A549 (cell line): ENCODE measurements around the gene XG. TPM values are rescaled to one million over a fixed set of nuclear protein-coding genes. Genes with fewer than 3 reads are reported as not detected.

Source experiments
- ATAC-seq, 2 experiments: fragments of 200-7000 bp in 1 of 2; fragments of >200 bp in 1 of 2; cut with Nextera tagmentation in 1 of 2; cut with Tn5 transposase in 1 of 2; 3 replicates each; pipeline versions ENCODE4 v1.8.0 to v1.9.1; 2018 to 2020; ENCODE audit warnings: mild to moderate bottlenecking in 1 of 2, moderate library complexity in 1 of 2
- CTCF ChIA-PET: fragments of 300-600 bp; sonication (Branson Sonifier 250); formaldehyde crosslinking; extraction: SDS; loops from one replicate; lab custom pipeline; 2021; ENCODE audit warnings: antibody characterized with exemption, inconsistent platforms; lab: Yijun Ruan, JAX
- POLR2A ChIA-PET: fragments of 350-600 bp; formaldehyde crosslinking; extraction: SDS; loops from one replicate; lab custom pipeline; 2021; ENCODE audit warnings: antibody characterized with exemption, inconsistent platforms; lab: Yijun Ruan, JAX
- DNase-seq, 2 experiments: peaks; one replicate each; pipeline versions ENCODE4 v3.0.0 to v3.0.0-alpha.2; 2011 to 2016; ENCODE audit warnings: low read depth in 1 of 2, low spot score in 1 of 2
- FAIRE-seq: peaks from 2 replicates; lab custom pipeline; 2011; peaks lifted over from hg19 to GRCh38; lab: Jason Lieb, UNC
- H3K27ac ChIP-seq, 2 experiments: fragments of >200 bp; sonication (Bioruptor Twin); formaldehyde crosslinking; 3 replicates each; pipeline ENCODE4 v1.5.1; 2016 to 2017
- H3K4me1 ChIP-seq: fragments of >200 bp; sonication (Bioruptor Twin); formaldehyde crosslinking; 3 replicates; pipeline ENCODE4 v1.6.1; 2016
- H3K4me2 ChIP-seq: fragments of >200 bp; sonication (Bioruptor Twin); formaldehyde crosslinking; 3 replicates; pipeline ENCODE4 v1.6.1; 2016
- H3K4me3 ChIP-seq: fragments of >200 bp; sonication (Bioruptor Twin); formaldehyde crosslinking; 3 replicates; pipeline ENCODE4 v1.5.1; 2016
- H3K9me3 ChIP-seq: fragments of >200 bp; sonication (Bioruptor Twin); formaldehyde crosslinking; 3 replicates; pipeline ENCODE4 v1.6.1; 2016
- CEBPB ChIP-seq, 2 experiments: fragments of >200 bp in 1 of 2; sonication (Bioruptor Twin) in 1 of 2; formaldehyde crosslinking in 1 of 2; IDR thresholded peaks; 2 replicates each; pipeline ENCODE4 v1.6.1; 2012 to 2016
- CHD2 ChIP-seq: fragments of 150-350 bp; IDR thresholded peaks from 2 replicates; pipeline ENCODE4 v1.6.1; 2014; ENCODE audit warnings: low read length; ENCODE audit not compliant: partially characterized antibody
- EHMT2 ChIP-seq: fragments of 200-600 bp; sonication (generic); IDR thresholded peaks from 2 replicates; pipeline ENCODE4 v1.6.1; 2016; ENCODE audit warnings: antibody characterized with exemption, low read depth, mild to moderate bottlenecking, moderate library complexity
- FOXS1 ChIP-seq: fragments of 250-450 bp; sonication (Bioruptor Pico); IDR thresholded peaks from 2 replicates; pipeline ENCODE4 v1.5.0; 2020; ENCODE audit warnings: mild to moderate bottlenecking, moderate library complexity
- HEYL ChIP-seq: fragments of 250-450 bp; sonication (Bioruptor Pico); IDR thresholded peaks from 2 replicates; pipeline ENCODE4 v1.8.0; 2021; ENCODE audit warnings: mild to moderate bottlenecking, moderate library complexity
- HOXA7 ChIP-seq: fragments of 250-450 bp; sonication (Bioruptor Pico); IDR thresholded peaks from 2 replicates; pipeline ENCODE4 v1.5.0; 2020; ENCODE audit warnings: mild to moderate bottlenecking, moderate library complexity
- HOXB13 ChIP-seq: fragments of 250-450 bp; sonication (Bioruptor Pico); IDR thresholded peaks from 2 replicates; pipeline ENCODE4 v1.5.0; 2020; ENCODE audit warnings: low read depth, mild to moderate bottlenecking, moderate library complexity
- KDM1A ChIP-seq: fragments of 200-600 bp; sonication (generic); IDR thresholded peaks from 2 replicates; pipeline ENCODE4 v1.6.1; 2016; ENCODE audit warnings: low read depth, mild to moderate bottlenecking
- KDM5A ChIP-seq: fragments of 200-600 bp; sonication (generic); IDR thresholded peaks from 2 replicates; pipeline ENCODE4 v1.6.1; 2016; ENCODE audit warnings: antibody characterized with exemption, mild to moderate bottlenecking
- NFE2L2 ChIP-seq: fragments of 150-350 bp; conservative IDR thresholded peaks from 2 replicates; pipeline ENCODE4 v1.6.1; 2014; ENCODE audit warnings: low read length
- NPAS2 ChIP-seq: fragments of 250-450 bp; sonication (Bioruptor Pico); IDR thresholded peaks from 2 replicates; pipeline ENCODE4 v1.8.0; 2022; ENCODE audit warnings: mild to moderate bottlenecking, moderate library complexity, borderline replicate concordance
- NR3C1 ChIP-seq: fragments of >200 bp; sonication (Bioruptor Twin); formaldehyde crosslinking; IDR thresholded peaks from 3 replicates; pipeline ENCODE4 v1.6.1; 2017
- PHF8 ChIP-seq: fragments of 200-600 bp; sonication (generic); IDR thresholded peaks from 2 replicates; pipeline ENCODE4 v1.6.1; 2016; ENCODE audit warnings: low read depth, mild to moderate bottlenecking, antibody characterized with exemption, moderate library complexity, borderline replicate concordance
- RARB ChIP-seq: fragments of 250-450 bp; sonication (Bioruptor Pico); IDR thresholded peaks from 2 replicates; pipeline ENCODE4 v1.8.0; 2021; ENCODE audit warnings: mild to moderate bottlenecking, moderate library complexity
- TP53 ChIP-seq: fragments of 250-450 bp; sonication (Bioruptor Pico); IDR thresholded peaks from 2 replicates; pipeline ENCODE4 v1.5.0; 2021; ENCODE audit warnings: mild to moderate bottlenecking, moderate library complexity
- ZFP36 ChIP-seq: fragments of 450-650 bp; IDR thresholded peaks from 2 replicates; pipeline ENCODE4 v1.6.1; 2014; ENCODE audit warnings: borderline replicate concordance; ENCODE audit not compliant: partially characterized antibody
- WGBS: methylation state at CpG from one replicate; pipeline ENCODE4 v1.1.6; 2017; ENCODE audit errors: missing lambda C conversion rate; 5-methylcytosine and 5-hydroxymethylcytosine counted together
- polyA plus RNA-seq, 4 experiments: library from polyadenylated mRNA; depleted of rRNA in 3 of 4; stranded (reverse); fragments of >200 nt; fragmentation: RNase III in 1 of 4; extraction: RNeasy Plus Mini Kit Qiagen cat#74134 plus additional on column Dnase treatment in 1 of 4; gene quantifications; 2 replicates in 3 of 4; 3 replicates in 1 of 4; pipeline ENCODE4 v1.2.3, GENCODE V29; 2011 to 2017
- TF ChIP-seq, protein P1 (sequence below): IDR thresholded peaks from 2 replicates; pipeline ENCODE4 v1.6.1; 2012
- TF ChIP-seq, protein P2 (sequence below): fragments of 250-450 bp; sonication (Bioruptor Pico); IDR thresholded peaks from 2 replicates; pipeline ENCODE4 v1.5.0; 2020; ENCODE audit warnings: low read depth, mild to moderate bottlenecking, moderate library complexity
- TF ChIP-seq, protein P3 (sequence below): fragments of 150-350 bp; IDR thresholded peaks from 2 replicates; pipeline ENCODE4 v1.6.1; 2014; ENCODE audit warnings: low read depth, mild to moderate bottlenecking, low read length
- TF ChIP-seq, protein P4 (sequence below): fragments of >200 bp; sonication (Bioruptor Twin); formaldehyde crosslinking; IDR thresholded peaks from 3 replicates; pipeline ENCODE4 v1.5.1; 2016
- TF ChIP-seq, protein P5 (sequence below): fragments of >200 bp; sonication (Bioruptor Twin); formaldehyde crosslinking; IDR thresholded peaks from 2 replicates; pipeline ENCODE4 v1.6.1; 2016

Gene XG
- polyA plus RNA-seq, 2 of the 4 experiments (the other 2 are of a cell fraction), result 0.05 to 0.06 TPM

DNA sequence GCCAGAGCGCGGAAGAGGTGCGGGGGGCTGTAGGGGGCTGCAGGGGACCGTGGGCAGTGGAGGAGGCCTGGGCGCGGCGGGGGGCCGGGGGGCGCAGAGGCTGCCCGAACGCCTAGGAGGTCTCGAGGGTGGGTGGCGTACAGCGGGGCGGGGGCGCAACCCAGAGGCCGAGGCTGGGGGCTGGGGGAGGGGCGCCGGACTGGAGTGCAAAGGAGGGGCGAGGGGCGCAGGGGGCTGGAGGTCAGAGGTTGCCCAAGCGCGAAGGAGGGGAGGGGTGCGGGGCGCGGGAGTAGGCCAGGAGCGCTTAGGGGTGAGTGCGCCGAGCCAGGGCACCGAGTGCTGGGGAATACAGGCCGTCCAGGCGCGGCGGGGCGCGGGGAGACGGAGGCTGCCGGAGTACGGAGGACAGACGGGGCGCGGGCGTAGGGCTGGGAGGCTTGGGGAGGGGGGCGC is 77.1 kb downstream of the XG start:
- Histone ChIP-seq H3K4me1 (no peaks in the 10 kb centered on the region; the same call in 2 of the 3 replicates), H3K4me2 (peak overlapping the region; percentile 71), H3K9me3 (no peaks in the 10 kb centered on the region), H3K27ac (peak overlapping the region; percentile 75 to 93), H3K4me3 (peak overlapping the region; percentile 69)
- no peak for FAIRE-seq
- CTCF ChIA-PET, result no interaction called here
- ATAC-seq, result peak in 1 of 2 experiments; percentile 74; a peak in 3 of 6 replicates
- TF ChIP-seq KDM1A (no peak), RARB (no peak), KDM5A (no peak), NPAS2 (CRISPR knock-in tag) (no peak), HOXB13 (no peak), NFE2L2 (no peak), PHF8 (no peak), NR3C1 (no peak), EHMT2 (no peak), HEYL (CRISPR knock-in tag) (no peak), CHD2 (no peak), ZFP36 (no peak), TP53 (CRISPR knock-in tag) (no peak), FOXS1 (CRISPR knock-in tag) (no peak), CEBPB (IDR thresholded peaks at IDR 0.05) (no peak)
- TF ChIP-seq, protein P1, sequence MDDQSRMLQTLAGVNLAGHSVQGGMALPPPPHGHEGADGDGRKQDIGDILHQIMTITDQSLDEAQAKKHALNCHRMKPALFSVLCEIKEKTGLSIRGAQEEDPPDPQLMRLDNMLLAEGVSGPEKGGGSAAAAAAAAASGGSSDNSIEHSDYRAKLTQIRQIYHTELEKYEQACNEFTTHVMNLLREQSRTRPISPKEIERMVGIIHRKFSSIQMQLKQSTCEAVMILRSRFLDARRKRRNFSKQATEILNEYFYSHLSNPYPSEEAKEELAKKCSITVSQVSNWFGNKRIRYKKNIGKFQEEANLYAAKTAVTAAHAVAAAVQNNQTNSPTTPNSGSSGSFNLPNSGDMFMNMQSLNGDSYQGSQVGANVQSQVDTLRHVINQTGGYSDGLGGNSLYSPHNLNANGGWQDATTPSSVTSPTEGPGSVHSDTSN, result no peak
- TF ChIP-seq, protein P2, sequence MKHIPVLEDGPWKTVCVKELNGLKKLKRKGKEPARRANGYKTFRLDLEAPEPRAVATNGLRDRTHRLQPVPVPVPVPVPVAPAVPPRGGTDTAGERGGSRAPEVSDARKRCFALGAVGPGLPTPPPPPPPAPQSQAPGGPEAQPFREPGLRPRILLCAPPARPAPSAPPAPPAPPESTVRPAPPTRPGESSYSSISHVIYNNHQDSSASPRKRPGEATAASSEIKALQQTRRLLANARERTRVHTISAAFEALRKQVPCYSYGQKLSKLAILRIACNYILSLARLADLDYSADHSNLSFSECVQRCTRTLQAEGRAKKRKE, result no peak
- TF ChIP-seq, protein P3, sequence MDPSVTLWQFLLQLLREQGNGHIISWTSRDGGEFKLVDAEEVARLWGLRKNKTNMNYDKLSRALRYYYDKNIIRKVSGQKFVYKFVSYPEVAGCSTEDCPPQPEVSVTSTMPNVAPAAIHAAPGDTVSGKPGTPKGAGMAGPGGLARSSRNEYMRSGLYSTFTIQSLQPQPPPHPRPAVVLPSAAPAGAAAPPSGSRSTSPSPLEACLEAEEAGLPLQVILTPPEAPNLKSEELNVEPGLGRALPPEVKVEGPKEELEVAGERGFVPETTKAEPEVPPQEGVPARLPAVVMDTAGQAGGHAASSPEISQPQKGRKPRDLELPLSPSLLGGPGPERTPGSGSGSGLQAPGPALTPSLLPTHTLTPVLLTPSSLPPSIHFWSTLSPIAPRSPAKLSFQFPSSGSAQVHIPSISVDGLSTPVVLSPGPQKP, result no peak
- TF ChIP-seq, protein P4, sequence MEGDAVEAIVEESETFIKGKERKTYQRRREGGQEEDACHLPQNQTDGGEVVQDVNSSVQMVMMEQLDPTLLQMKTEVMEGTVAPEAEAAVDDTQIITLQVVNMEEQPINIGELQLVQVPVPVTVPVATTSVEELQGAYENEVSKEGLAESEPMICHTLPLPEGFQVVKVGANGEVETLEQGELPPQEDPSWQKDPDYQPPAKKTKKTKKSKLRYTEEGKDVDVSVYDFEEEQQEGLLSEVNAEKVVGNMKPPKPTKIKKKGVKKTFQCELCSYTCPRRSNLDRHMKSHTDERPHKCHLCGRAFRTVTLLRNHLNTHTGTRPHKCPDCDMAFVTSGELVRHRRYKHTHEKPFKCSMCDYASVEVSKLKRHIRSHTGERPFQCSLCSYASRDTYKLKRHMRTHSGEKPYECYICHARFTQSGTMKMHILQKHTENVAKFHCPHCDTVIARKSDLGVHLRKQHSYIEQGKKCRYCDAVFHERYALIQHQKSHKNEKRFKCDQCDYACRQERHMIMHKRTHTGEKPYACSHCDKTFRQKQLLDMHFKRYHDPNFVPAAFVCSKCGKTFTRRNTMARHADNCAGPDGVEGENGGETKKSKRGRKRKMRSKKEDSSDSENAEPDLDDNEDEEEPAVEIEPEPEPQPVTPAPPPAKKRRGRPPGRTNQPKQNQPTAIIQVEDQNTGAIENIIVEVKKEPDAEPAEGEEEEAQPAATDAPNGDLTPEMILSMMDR, result no peak
- TF ChIP-seq, protein P5, sequence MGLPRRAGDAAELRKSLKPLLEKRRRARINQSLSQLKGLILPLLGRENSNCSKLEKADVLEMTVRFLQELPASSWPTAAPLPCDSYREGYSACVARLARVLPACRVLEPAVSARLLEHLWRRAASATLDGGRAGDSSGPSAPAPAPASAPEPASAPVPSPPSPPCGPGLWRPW, result no peak
- WGBS, result no CpG with 5 or more reads among the region's 44 CpGs
- no peak for DNase-seq
- POLR2A ChIA-PET, result no interaction called here

DNA sequence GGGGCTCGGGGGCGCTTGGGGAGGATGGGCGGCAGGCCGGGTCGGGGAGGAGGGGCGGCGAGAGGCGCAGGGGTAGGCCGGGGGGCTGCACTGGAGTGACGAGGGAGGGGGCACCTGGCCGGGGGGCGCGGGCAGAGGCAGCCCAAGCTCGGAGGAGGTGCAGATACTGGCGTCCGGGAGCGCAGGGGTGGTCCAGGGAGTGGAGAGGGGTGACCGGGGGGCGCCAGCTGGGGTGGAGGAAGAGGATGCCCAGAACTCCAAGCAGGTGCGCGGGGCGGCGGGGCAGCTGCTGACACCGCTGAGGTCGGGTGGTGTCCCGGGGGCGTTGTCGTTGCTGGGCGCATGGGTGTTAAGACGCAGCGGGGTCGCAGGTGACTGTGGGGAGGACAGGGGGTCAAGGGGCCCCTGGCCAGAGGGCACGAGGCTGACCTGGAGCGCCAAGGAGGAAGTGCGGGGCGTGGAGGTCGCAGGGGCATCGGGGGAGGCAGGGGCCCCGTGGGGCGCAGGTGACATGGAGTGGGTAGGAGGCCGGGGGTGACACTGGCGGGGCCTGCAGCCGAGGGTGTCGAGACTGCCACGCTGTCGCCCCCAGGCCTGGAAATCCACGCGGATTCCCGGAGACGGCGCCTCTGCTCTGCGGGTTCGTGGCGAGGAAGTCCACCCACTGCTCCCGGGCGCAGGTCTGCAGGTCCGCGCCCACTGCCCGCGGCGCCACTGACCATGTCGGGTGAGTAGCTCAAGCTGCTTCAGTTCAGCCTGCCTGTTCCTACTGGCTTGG is 77.8 kb downstream of the XG start:
- WGBS, result 95% methylated on average over 17 of the region's 62 CpGs
- no peaks in the 10 kb centered on the region for H3K9me3 ChIP-seq
- ChIA-PET POLR2A (no interaction called here), CTCF (interaction anchor here (1.0 kb wide), 1 partner anchor 11 kb away, joined by 3 read pairs; no protein-coding TSS in a partner anchor)
- TF ChIP-seq HOXA7, result no peak
- TF ChIP-seq, protein P3, result no peak
- H3K4me1 ChIP-seq, result no peaks in the 10 kb centered on the region; the same call in 2 of the 3 replicates
- FAIRE-seq (no peak), ATAC-seq (no peak), DNase-seq (no peak)
- peak overlapping the region; percentile 75 to 93 for H3K27ac ChIP-seq
- H3K4me2 ChIP-seq, result peak overlapping the region; percentile 71
- peak overlapping the region; percentile 69 for H3K4me3 ChIP-seq
